ENCODE data around the gene GNAT2.

Gene GNAT2

DNA sequence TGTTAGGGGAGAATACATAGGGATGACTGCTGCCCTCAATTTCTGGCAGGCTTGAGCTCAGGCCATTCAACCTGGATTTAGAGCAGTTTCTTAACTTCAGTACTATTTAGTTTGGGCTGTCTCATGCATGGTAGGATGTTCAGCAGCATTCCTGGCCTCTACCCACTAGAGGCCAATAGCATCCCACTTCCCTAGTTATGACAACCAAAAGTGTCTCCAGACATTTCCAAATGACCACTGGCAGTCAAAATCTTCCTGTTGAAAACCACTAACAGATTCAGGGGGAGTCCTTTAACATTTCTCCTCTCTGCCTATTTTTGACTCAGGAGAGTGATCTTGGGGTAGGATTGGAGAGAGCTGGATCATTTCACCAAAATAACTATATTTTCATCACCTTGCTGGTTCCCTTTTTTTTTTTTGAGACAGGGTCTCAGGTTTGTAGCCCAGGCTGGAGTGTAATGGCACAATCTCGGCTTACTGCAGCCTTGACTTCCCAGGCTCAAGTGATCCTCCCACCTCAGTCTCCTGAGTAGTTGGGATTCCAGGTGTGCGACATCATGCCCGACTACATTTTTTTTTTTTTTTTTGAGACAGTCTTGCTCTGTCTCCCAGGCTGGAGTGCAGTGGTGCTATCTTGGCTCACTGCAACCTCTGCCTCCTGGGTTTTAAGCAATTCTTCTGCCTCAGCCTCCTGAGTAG, 8.7 kb downstream of the GNAT2 start:
- no peak for DNase-seq (ENCODE audit: low read depth)

DNA sequence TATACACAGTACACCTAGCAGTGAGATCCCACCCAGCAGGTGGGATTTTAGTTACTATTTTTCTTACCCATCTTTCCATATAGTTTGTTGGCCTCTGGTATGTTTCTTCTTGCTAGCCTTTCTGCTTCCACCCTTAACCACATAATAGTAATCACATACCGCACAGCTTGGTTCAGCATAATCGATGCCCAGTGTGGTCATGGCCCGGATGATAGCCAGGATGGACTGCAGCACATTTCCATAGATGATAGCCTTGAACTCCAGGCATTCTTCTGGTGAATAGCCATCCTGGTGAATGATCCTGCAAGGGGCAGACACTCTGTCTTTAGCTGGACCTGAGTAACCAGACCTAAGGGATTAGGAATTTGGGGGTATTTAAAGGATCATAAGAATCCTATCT, 9.5 kb downstream of the GNAT2 start:
- no peak for DNase-seq (ENCODE audit: low read depth)

DNA sequence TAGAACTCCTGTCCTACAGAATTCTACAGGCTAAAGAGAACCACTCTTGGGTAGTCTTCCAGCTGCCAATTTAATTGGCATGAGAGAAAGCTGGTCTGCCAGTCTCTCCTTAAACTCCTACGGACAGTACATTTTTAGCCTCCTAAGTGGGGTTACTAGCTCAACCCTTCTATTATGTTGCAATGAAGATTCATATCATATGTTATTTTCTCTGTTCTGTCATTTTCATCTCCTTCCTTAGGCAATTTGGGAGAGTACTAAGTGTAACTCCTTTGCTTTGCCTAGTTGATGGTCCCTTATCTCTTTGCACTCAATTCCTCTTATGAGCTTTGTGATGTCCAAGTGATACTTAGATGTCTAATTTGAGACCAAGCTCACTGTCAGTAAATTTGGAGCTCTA, 14.0 kb downstream of the GNAT2 start:
- no peak for DNase-seq (ENCODE audit: low read depth)

DNA sequence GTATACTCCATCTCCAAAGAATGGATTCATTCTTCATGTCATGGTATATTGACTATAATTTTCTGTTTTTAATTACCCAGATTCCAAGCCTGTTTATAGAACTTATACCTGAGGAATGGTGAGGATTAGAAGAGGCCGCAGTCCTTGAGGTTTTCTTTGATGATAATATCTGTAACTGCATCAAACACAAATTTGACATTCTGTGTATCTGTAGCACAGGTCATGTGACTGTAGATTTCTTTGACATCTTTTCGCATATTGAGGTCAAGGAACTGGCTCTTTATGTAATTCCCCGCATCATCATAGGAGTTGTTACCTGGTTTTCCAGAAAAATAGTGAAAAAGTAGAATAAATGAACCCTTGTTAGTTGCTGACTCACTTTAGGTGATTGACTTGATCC, 16.2 kb downstream of the GNAT2 start:
- no peak for DNase-seq (ENCODE audit: low read depth)

GRCh38 chr1:109598655-109599054, 20.8 kb downstream of the GNAT2 start:
- DNase-seq (ENCODE audit: low read depth), result no peak

- no peak for DNase-seq (ENCODE audit: low read depth)
Measured at GRCh38 chr1:109598156-109598555, 21.3 kb downstream of the GNAT2 start.

DNA sequence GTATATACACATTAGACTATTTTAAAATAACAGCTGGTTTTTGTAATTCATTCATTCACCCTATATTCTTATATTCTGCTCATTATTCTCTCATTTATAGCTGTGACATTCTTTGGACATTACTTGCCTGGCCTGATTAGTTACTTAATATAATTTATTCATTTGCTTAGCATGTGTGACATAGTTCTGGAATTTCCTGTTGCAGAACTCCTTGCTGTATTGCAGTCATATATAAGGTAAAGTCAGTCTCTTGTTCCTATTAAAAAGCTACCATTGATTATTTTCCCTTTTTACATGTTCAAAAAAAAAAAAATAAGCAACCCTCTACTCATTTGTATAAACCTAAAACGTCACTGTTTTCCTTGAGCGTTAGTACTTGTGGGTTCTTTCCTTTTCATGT, 23.9 kb downstream of the GNAT2 start:
- DNase-seq (ENCODE audit: low read depth), result no peak

GRCh38 chr1:109592916-109593315, 26.5 kb downstream of the GNAT2 start:
- no peak for DNase-seq (ENCODE audit: low read depth)

DNA sequence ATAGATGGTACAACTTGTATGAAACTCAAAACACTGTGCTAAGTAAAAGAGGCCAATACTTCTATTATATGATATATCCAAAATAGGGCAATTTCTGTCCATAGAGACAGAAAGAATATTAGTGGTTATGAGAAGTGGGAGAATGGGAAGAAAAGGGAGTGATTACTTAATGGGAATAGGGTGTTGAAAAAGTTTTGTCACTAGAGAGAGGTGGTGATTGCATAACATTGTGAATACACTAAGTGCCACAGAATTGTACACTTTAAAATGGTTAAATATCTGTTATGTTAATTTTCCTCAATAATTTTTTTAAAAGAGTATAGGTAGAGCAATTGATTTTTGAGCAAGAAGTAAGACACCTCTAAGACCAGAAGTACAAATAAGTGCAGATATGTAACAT, 29.7 kb downstream of the GNAT2 start:
- DNase-seq (ENCODE audit: low read depth), result no peak

DNA sequence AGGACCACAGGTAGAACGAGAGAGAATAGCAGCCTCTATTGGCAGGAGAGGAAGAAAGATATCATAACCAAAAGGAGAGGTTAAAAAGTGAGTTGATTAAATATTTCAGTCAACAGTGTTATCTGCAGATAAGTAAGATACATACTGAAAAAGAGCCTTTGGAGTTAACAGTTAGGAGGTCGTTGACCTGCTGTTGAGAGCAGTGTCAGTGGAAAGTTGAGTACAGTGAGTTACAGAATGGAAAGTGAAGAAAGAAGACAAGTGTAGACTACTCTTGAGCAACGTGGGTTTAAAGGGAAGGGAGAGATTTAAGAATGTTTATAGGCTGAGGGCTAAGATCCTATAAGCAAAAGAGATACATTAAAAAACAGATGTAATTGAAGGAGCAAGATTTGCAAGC, 30.2 kb downstream of the GNAT2 start:
- no peak for DNase-seq (ENCODE audit: low read depth)

DNA sequence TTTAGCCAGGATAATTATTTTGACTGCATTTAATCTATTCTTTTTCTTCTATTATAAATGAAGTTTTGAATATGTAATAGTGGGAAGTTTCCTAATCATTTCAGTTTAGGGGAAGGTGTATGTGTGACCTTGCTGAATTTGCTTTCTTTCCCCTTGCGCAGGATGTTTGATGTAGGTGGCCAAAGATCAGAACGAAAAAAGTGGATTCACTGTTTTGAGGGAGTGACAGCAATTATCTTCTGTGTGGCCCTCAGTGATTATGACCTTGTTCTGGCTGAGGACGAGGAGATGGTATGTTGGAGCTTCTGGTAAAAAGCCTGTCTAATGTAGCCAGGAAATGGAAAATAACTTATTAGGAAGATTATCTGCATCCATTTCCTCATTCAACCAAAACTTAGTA, 33.4 kb downstream of the GNAT2 start:
- no peak for DNase-seq (ENCODE audit: low read depth)

DNA sequence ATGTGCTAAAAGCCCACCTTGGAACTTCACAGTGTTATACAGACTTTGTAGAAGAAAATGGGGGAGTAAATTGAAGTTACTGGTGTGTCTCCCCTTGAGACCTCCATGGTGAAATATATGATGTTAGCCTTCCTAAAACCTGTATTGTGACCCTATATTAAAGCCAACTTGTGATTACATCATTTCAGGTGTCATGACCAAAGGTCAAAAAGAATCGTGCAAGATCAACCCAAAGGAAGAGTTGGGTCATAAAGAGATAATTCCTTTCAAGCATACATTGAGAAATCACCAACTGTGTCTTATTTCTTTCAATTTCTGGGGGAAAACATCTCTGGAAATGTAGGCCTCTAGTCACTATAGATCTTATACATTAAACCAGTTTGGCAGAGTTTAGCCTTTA, 34.6 kb downstream of the GNAT2 start:
- DNase-seq (ENCODE audit: low read depth), result no peak

GRCh38 chr1:109582021-109582420, 37.4 kb downstream of the GNAT2 start:
- DNase-seq (ENCODE audit: low read depth), result no peak

GRCh38 chr1:109579491-109579890, 39.9 kb downstream of the GNAT2 start:
- no peak for DNase-seq (ENCODE audit: low read depth)

DNA sequence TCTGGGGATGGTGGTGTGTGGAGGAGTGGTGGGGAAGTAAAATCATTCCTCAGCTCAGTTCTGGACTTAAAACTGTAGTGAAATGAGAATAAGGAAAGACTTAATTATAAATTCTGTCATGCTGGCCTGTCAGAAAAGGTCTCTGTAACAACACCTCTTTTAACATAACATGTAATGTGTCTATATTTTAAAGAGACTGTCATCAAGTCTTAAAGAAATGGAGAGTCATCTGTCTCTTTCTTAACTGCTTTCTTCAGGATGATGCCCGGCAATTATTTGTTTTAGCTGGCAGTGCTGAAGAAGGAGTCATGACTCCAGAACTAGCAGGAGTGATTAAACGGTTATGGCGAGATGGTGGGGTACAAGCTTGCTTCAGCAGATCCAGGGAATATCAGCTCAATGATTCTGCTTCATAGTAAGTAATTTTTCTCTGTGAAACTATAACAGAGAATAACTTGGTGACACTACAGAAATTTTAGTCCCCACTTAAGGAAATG, 40.4 kb downstream of the GNAT2 start:
- no peak for DNase-seq (ENCODE audit: low read depth)

DNA sequence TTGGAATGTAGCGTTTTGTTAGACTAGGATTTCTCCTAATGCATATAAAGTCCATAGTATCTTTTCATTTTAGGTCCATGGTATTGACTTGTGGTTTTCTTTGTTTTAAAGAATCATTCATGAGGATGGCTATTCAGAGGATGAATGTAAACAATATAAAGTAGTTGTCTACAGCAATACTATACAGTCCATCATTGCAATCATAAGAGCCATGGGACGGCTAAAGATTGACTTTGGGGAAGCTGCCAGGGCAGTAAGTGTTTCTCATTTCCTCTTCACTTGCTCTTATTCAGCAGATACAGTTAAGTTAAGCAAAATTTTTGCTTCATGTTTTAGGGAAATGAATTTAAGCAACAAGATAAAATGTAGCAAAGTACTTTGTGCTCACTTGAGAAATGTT, 45.6 kb downstream of the GNAT2 start:
- DNase-seq (ENCODE audit: low read depth), result no peak

DNA sequence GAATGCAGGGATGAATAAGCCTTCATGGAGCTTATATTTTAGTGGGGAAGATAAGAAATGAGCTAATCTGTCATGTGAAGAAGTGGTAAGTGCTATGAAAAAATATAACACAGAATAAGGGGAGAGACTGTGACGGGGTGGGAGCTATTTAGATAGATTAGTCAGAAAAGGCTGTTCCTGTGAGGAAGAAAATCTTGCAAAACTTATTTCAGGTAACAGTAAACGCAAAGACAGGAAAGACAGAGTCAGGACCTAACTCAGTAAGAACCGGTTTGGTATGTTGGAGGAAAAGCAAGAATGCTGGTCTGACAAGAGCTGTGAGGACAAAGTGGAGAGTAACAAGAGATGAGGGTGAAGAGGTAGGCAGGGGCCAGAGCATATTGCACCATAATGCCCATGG, 49.0 kb downstream of the GNAT2 start:
- DNase-seq (ENCODE audit: low read depth), result no peak

- DNase-seq (ENCODE audit: low read depth), result no peak
Measured at GRCh38 chr1:109569323-109569722, 50.1 kb downstream of the GNAT2 start.

GRCh38 chr1:109567877-109568672, 51.3 kb downstream of the GNAT2 start:
- no peak for DNase-seq (ENCODE audit: low read depth)

DNA sequence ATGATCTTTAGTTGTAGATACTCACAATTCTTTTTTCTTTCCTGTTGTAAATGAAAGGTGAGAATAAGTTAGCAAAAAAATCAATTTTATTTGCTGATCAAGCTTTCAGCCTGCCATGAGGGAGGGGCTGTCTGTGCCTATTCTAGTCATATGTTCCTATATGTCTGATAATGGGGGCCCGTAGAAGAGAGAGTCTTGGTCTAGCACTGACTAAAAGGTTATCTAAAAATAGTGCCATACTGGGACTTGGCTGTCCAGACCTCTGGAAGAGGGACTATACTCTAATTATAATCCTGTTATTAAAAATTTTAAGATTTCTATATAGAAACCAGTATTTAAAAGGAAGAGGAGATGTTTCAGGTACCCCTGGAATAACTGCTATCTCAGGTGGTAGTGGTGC, 52.4 kb downstream of the GNAT2 start:
- DNase-seq (ENCODE audit: low read depth), result no peak

DNA sequence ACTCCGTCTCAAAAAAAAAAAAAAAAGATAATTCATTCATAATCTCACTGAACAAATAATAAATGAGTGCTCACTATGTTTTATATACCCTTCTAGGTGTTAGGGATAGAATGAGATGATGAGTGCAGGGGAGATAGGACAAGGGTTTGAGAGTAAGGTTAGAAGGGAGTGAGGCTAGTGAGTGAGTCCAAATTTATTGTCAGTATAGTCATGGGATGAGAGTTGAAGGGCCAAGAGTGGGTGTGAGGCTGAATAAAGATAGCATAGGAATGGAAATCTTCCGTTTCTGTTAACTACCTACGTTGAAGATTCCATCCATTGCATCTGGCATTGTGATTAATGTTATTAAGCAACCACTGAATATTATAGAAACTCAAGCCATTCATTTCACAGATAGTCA, 54.2 kb downstream of the GNAT2 start:
- no peak for DNase-seq (ENCODE audit: low read depth)

GRCh38 chr1:109564194-109564878, 55.1 kb downstream of the GNAT2 start:
- DNase-seq (ENCODE audit: low read depth), result no peak

DNA sequence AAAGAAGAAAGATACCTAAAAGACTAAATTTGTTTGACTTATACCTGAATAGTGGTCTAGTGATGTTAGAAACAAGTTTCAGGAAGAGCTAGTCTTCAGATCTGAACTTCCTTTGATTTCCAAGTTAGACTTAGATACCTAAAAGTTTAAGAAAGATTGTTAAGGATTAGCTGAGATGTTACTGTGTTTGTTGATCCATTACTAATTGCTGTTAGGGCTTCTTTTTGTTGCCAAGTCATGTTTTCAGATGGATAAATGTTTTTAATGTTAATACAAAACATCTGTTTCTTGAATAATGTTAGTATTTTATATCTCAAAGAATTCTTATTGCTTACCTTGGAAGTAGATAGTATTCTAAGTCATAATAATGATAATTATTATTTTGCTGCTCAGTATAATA, 59.4 kb downstream of the GNAT2 start:
- no peak for DNase-seq (ENCODE audit: low read depth)
